ENCODE results near the gene ARFGAP2. TPM values are rescaled to one million over a fixed set of nuclear protein-coding genes. Genes with fewer than 3 reads are reported as not detected.

Gene ARFGAP2
- total RNA-seq, 1 donor from 2014 or later: 95.0 TPM

DNA sequence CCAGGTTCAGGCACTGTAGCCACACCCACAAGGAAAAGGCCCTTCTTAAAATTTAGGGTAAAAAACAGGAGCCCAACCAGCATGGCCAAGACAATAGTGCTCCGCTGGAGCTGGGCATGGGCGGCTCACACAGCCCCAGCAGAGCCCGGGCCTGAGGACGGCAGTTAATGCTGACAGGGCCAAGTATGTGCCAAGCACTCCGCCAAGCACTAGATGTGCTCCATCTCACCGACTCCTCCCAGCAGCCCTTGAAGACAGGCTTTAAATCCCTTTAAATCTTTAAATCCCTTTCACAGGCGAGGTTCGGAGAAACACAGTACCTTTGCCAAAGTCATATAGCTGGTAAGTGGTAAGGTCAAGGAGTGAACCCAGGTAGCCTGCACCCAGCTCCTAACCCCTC, 4.8 kb downstream of the ARFGAP2 start:
- peaks cover 6% of the 10 kb centered on the region for H3K4me1 ChIP-seq
- H3K27me3 ChIP-seq: no peaks in the 10 kb centered on the region
- no peak overlapping the region for H3K4me2 ChIP-seq
- no peak overlapping the region for H3K9ac ChIP-seq
- no peak overlapping the region for H3K27ac ChIP-seq
- Mint-ChIP-seq H3K36me3 (peaks cover 21% of the 10 kb centered on the region), H3K9me3 (no peaks in the 10 kb centered on the region), H3K27ac (no peak overlapping the region), H3K27me3 (ENCODE audit: insufficient read depth, low read depth) (no peaks in the 10 kb centered on the region), H3K4me3 (no peak overlapping the region), H3K4me1 (peaks cover 10% of the 10 kb centered on the region)
- H3K9me3 ChIP-seq (ENCODE audit: low read depth): no peaks in the 10 kb centered on the region
- peaks cover 72% of the 10 kb centered on the region for H3K79me2 ChIP-seq (ENCODE audit: low read depth)
- TF ChIP-seq, protein P1, sequence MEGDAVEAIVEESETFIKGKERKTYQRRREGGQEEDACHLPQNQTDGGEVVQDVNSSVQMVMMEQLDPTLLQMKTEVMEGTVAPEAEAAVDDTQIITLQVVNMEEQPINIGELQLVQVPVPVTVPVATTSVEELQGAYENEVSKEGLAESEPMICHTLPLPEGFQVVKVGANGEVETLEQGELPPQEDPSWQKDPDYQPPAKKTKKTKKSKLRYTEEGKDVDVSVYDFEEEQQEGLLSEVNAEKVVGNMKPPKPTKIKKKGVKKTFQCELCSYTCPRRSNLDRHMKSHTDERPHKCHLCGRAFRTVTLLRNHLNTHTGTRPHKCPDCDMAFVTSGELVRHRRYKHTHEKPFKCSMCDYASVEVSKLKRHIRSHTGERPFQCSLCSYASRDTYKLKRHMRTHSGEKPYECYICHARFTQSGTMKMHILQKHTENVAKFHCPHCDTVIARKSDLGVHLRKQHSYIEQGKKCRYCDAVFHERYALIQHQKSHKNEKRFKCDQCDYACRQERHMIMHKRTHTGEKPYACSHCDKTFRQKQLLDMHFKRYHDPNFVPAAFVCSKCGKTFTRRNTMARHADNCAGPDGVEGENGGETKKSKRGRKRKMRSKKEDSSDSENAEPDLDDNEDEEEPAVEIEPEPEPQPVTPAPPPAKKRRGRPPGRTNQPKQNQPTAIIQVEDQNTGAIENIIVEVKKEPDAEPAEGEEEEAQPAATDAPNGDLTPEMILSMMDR (IDR thresholded peaks at IDR 0.05): no peak
- H3K36me3 ChIP-seq: no peaks in the 10 kb centered on the region
- H4K20me1 ChIP-seq (ENCODE audit: low read depth): peaks cover 41% of the 10 kb centered on the region
- no peak overlapping the region for H2AFZ ChIP-seq (replicated peaks)
- no peaks in the 10 kb centered on the region for H3F3A ChIP-seq (ENCODE audit: low read depth)
- DNase-seq (ENCODE audit: low spot score): no peak
- no peak overlapping the region for H3K4me3 ChIP-seq

DNA sequence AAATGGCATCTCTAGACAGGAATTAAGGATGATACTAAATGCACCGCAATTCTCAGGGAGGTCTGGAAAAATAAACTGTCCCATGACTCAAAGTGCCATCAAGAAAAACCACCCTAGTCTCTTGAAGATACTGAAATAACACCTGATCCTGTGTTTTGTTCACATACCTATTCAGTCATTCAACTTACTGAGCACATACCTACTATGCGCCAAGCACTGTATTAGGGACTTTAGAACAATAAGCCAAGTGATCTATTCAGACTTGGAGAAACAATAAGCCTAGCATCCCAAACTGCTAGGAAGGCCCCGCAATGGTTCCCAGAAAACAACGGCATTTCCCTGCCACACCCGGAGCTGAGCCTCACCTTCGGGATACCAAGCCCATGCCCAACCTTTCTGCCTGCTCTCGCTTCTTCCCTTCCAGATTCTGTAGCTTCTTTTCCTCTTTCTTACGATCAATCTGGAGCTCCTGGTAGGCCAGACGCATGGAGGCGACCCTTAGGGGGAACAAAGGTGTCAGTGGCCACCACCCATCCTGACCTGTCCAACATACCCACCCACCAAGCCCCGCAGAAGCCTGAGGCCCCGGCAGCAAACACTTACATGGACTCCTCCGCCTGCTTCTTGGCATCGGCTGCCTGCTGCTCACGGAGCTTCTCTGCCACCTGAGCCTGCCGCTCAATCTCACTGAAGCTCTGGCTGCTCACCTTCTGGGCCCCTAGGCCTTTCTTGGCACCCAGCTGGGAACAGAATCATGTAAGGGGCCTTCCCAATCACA, 5.4 kb downstream of the ARFGAP2 start:
- no peaks in the 10 kb centered on the region for H3K27me3 Mint-ChIP-seq (ENCODE audit: insufficient read depth, low read depth)
- no peak overlapping the region for H3K27ac Mint-ChIP-seq
- Histone ChIP-seq H2AFZ (replicated peaks) (no peak overlapping the region), H3K4me2 (no peak overlapping the region), H3K36me3 (no peaks in the 10 kb centered on the region), H3K4me3 (no peak overlapping the region), H3K9me3 (ENCODE audit: low read depth) (no peaks in the 10 kb centered on the region), H3K27ac (no peak overlapping the region), H3K27me3 (no peaks in the 10 kb centered on the region), H3K4me1 (peaks cover 6% of the 10 kb centered on the region), H3F3A (ENCODE audit: low read depth) (no peaks in the 10 kb centered on the region), H3K79me2 (ENCODE audit: low read depth) (peaks cover 67% of the 10 kb centered on the region), H3K9ac (no peak overlapping the region), H4K20me1 (ENCODE audit: low read depth) (peaks cover 41% of the 10 kb centered on the region)
- DNase-seq (ENCODE audit: low spot score): no peak
- H3K9me3 Mint-ChIP-seq: no peaks in the 10 kb centered on the region
- peaks cover 10% of the 10 kb centered on the region for H3K4me1 Mint-ChIP-seq
- peaks cover 21% of the 10 kb centered on the region for H3K36me3 Mint-ChIP-seq
- TF ChIP-seq EZH2 (IDR thresholded peaks at IDR 0.05): no peak
- TF ChIP-seq, protein P1 (IDR thresholded peaks at IDR 0.05): no peak
- TF ChIP-seq EZH2phosphoT487 (IDR thresholded peaks at IDR 0.05): no peak
- no peak overlapping the region for H3K4me3 Mint-ChIP-seq

DNA sequence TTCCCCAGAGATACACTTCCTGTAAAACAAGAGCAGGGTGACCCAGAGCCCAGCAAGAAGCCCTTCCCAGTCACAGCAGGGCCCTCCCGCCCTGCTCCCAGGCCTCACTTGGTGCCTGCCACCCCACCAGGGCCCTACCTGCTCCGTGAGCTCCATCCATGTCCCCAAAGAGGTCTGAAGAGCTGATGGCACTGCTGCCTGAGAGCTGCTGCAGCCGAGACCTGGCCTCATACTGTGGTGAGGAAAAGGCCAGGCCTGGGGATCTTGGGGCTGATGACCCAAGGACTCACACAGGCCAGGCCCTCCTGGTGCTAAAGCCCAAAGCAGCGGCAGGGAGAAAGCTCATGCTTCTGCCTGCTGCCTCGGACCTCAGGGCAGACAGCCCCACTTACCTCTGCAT, 10.3 kb downstream of the ARFGAP2 start:
- no peaks in the 10 kb centered on the region for H3K36me3 ChIP-seq
- H2AFZ ChIP-seq (replicated peaks): no peak overlapping the region
- DNase-seq (ENCODE audit: low spot score): no peak
- no peak overlapping the region for H3K4me3 ChIP-seq
- no peak overlapping the region for H3K4me2 ChIP-seq
- no peaks in the 10 kb centered on the region for H3K27me3 ChIP-seq
- Mint-ChIP-seq H3K36me3 (peaks cover 19% of the 10 kb centered on the region), H3K4me1 (peaks cover 3% of the 10 kb centered on the region), H3K27ac (no peak overlapping the region), H3K27me3 (ENCODE audit: insufficient read depth, low read depth) (peaks cover 4% of the 10 kb centered on the region), H3K4me3 (peak overlapping the region; percentile 50), H3K9me3 (no peaks in the 10 kb centered on the region)
- peaks cover 23% of the 10 kb centered on the region for H3K79me2 ChIP-seq (ENCODE audit: low read depth)
- no peaks in the 10 kb centered on the region for H3K4me1 ChIP-seq
- H3F3A ChIP-seq (ENCODE audit: low read depth): peaks cover 18% of the 10 kb centered on the region
- TF ChIP-seq, protein P1 (IDR thresholded peaks at IDR 0.05): no peak
- TF ChIP-seq EZH2phosphoT487 (IDR thresholded peaks at IDR 0.05): no peak
- no peak for TF ChIP-seq EZH2 (IDR thresholded peaks at IDR 0.05)
- H3K9ac ChIP-seq: no peak overlapping the region
- peaks cover 16% of the 10 kb centered on the region for H4K20me1 ChIP-seq (ENCODE audit: low read depth)
- H3K9me3 ChIP-seq (ENCODE audit: low read depth): no peaks in the 10 kb centered on the region
- H3K27ac ChIP-seq: no peak overlapping the region

Data from neural progenitor cell (in vitro differentiated cells).